HL-60 (cell line): ENCODE data around the gene CMPK2.
A peak's percentile ranks its signal among the peaks of the same experiment; 100 is the strongest.

Experiments used
- DNase-seq, 2 experiments: peaks; one replicate each; pipeline ENCODE4 v3.0.0-alpha.2; 2010 to 2020; ENCODE audit warnings: low read depth in 1 of 2, low spot score in 1 of 2
- H3K27ac ChIP-seq: fragments of 250-450 bp; sonication (Bioruptor Pico); replicated peaks from 2 replicates; pipeline ENCODE4 v1.5.1; 2020; ENCODE audit warnings: mild to moderate bottlenecking, moderate library complexity
- H3K27me3 ChIP-seq: fragments of 250-450 bp; sonication (Bioruptor Pico); 2 replicates; pipeline ENCODE4 v1.5.1; 2021; ENCODE audit warnings: mild to moderate bottlenecking, moderate library complexity; ENCODE audit not compliant: insufficient read depth, poor library complexity, severe bottlenecking
- H3K4me3 ChIP-seq: replicated peaks from 2 replicates; pipeline ENCODE4 v1.5.1; 2011; ENCODE audit warnings: mild to moderate bottlenecking, control low read depth, low read length; ENCODE audit not compliant: insufficient read depth
- GABPA ChIP-seq: IDR thresholded peaks from 2 replicates; pipeline ENCODE4 v1.6.1; 2012; ENCODE audit warnings: low read depth
- POLR2AphosphoS5 ChIP-seq: IDR thresholded peaks from 2 replicates; pipeline ENCODE4 v1.6.1; 2012; ENCODE audit warnings: low read depth
- SPI1 ChIP-seq: IDR thresholded peaks from 2 replicates; pipeline ENCODE4 v1.6.1; 2012; ENCODE audit warnings: low read depth, mild to moderate bottlenecking, borderline replicate concordance
- TF ChIP-seq, protein P1 (sequence below): IDR thresholded peaks from 2 replicates; pipeline ENCODE4 v1.6.1; 2012; ENCODE audit warnings: low read depth; ENCODE audit not compliant: insufficient replicate concordance
- TF ChIP-seq, protein P2 (sequence below): IDR thresholded peaks from one replicate; pipeline ENCODE4 v1.5.1; 2011; ENCODE audit warnings: low read length, control low read depth, inconsistent platforms; ENCODE audit not compliant: insufficient read depth

CMPK2 gene

GRCh38 chr2:6820903-6821584, 44.7 kb downstream of the CMPK2 start:
- TF ChIP-seq SPI1 (no peak), GABPA (no peak), POLR2AphosphoS5 (no peak)
- TF ChIP-seq, protein P1, sequence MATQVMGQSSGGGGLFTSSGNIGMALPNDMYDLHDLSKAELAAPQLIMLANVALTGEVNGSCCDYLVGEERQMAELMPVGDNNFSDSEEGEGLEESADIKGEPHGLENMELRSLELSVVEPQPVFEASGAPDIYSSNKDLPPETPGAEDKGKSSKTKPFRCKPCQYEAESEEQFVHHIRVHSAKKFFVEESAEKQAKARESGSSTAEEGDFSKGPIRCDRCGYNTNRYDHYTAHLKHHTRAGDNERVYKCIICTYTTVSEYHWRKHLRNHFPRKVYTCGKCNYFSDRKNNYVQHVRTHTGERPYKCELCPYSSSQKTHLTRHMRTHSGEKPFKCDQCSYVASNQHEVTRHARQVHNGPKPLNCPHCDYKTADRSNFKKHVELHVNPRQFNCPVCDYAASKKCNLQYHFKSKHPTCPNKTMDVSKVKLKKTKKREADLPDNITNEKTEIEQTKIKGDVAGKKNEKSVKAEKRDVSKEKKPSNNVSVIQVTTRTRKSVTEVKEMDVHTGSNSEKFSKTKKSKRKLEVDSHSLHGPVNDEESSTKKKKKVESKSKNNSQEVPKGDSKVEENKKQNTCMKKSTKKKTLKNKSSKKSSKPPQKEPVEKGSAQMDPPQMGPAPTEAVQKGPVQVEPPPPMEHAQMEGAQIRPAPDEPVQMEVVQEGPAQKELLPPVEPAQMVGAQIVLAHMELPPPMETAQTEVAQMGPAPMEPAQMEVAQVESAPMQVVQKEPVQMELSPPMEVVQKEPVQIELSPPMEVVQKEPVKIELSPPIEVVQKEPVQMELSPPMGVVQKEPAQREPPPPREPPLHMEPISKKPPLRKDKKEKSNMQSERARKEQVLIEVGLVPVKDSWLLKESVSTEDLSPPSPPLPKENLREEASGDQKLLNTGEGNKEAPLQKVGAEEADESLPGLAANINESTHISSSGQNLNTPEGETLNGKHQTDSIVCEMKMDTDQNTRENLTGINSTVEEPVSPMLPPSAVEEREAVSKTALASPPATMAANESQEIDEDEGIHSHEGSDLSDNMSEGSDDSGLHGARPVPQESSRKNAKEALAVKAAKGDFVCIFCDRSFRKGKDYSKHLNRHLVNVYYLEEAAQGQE: no peak
- TF ChIP-seq, protein P2, sequence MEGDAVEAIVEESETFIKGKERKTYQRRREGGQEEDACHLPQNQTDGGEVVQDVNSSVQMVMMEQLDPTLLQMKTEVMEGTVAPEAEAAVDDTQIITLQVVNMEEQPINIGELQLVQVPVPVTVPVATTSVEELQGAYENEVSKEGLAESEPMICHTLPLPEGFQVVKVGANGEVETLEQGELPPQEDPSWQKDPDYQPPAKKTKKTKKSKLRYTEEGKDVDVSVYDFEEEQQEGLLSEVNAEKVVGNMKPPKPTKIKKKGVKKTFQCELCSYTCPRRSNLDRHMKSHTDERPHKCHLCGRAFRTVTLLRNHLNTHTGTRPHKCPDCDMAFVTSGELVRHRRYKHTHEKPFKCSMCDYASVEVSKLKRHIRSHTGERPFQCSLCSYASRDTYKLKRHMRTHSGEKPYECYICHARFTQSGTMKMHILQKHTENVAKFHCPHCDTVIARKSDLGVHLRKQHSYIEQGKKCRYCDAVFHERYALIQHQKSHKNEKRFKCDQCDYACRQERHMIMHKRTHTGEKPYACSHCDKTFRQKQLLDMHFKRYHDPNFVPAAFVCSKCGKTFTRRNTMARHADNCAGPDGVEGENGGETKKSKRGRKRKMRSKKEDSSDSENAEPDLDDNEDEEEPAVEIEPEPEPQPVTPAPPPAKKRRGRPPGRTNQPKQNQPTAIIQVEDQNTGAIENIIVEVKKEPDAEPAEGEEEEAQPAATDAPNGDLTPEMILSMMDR: no peak
- peaks cover 4% of the 10 kb centered on the region for H3K27me3 ChIP-seq
- DNase-seq: peak in 1 of 2 experiments; percentile 4
- H3K4me3 ChIP-seq: no peak overlapping the region
- no peak overlapping the region for H3K27ac ChIP-seq

DNA sequence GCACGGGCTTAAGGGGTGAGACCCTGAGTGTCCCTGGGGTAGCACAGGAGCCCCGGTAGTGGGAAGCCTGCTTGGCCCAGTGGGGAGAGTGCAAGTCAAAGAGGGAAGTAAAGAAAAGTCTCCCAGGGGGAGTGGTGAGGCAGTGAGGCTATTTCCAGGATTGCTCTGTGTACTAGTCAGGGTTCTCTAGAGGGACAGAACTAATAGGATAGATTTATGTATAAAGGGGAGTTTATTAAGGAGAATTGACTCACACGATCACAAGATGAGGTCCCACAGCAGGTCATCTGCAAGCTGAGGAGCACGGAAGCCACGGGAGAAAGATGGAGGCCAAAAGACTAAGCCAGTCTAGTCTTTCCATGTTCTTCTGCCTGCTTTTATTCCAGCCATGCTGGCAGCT, 45.5 kb downstream of the CMPK2 start:
- TF ChIP-seq GABPA: no peak
- TF ChIP-seq, protein P1: no peak
- no peak for TF ChIP-seq POLR2AphosphoS5
- no peak for TF ChIP-seq SPI1
- TF ChIP-seq, protein P2: no peak
- Histone ChIP-seq H3K4me3 (no peak overlapping the region), H3K27ac (no peak overlapping the region), H3K27me3 (peaks cover 4% of the 10 kb centered on the region)
- no peak for DNase-seq

DNA sequence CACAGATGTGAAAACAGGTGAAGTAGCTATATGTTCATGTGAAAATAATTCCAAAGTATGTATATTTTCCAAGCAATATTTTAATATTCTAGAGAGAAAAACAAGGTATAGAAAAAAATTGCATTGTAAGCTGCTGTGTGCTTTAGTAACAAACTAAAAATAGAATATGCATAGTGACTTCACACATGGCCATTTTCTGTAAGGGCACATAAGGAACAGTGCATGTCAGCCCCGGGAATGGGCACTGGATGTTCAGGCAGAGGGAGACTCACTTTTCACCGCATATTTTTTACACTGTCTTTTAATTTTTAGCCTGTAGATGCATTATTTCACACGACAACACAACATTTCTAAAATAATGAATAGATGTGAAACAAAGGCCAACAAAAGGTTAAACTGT, 46.0 kb downstream of the CMPK2 start:
- TF ChIP-seq, protein P1: no peak
- TF ChIP-seq, protein P2: no peak
- no peak for TF ChIP-seq GABPA
- no peak for TF ChIP-seq POLR2AphosphoS5
- TF ChIP-seq SPI1: no peak
- Histone ChIP-seq H3K27me3 (peaks cover 4% of the 10 kb centered on the region), H3K4me3 (no peak overlapping the region), H3K27ac (no peak overlapping the region)
- no peak for DNase-seq
